ENCODE results near the gene USP40.

DNA sequence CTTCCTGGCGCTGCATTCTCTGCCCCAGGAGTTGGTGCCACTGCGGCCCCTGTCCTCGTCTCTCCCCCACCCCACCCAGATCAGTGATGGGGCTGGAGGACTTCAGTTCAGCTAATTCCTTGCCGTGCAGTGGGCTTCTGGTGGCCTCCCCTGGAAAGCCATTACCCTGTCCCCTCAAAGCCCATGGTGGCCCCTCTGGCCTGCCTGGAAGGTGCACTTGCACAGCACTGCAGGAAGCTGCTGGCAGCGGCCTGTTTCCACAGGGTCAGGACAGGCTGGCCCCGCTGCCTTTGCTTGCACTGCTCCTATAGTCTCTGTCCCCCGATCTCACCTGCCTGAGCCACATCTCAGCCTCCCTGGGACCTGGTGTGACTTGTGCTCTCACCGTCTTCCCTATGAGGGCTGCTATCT lies 105.1 kb downstream of the USP40 start:
- TF ChIP-seq, protein P1, sequence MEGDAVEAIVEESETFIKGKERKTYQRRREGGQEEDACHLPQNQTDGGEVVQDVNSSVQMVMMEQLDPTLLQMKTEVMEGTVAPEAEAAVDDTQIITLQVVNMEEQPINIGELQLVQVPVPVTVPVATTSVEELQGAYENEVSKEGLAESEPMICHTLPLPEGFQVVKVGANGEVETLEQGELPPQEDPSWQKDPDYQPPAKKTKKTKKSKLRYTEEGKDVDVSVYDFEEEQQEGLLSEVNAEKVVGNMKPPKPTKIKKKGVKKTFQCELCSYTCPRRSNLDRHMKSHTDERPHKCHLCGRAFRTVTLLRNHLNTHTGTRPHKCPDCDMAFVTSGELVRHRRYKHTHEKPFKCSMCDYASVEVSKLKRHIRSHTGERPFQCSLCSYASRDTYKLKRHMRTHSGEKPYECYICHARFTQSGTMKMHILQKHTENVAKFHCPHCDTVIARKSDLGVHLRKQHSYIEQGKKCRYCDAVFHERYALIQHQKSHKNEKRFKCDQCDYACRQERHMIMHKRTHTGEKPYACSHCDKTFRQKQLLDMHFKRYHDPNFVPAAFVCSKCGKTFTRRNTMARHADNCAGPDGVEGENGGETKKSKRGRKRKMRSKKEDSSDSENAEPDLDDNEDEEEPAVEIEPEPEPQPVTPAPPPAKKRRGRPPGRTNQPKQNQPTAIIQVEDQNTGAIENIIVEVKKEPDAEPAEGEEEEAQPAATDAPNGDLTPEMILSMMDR (conservative IDR thresholded peaks at IDR 0.05), result no peak
- no peak for TF ChIP-seq EZH2 (IDR thresholded peaks at IDR 0.05; ENCODE audit: low read depth)

Measured in PC-9 (cell line).